GM18499 (cell line): ENCODE results near the gene PCSK1N.

Source experiments
- ATAC-seq: cut with Tn5 transposase; IDR thresholded peaks from one replicate; pipeline ENCODE4 v1.9.1; 2021; ENCODE audit warnings: moderate number of reproducible peaks; ENCODE audit not compliant: insufficient read depth, unreplicated experiment

PCSK1N gene

DNA sequence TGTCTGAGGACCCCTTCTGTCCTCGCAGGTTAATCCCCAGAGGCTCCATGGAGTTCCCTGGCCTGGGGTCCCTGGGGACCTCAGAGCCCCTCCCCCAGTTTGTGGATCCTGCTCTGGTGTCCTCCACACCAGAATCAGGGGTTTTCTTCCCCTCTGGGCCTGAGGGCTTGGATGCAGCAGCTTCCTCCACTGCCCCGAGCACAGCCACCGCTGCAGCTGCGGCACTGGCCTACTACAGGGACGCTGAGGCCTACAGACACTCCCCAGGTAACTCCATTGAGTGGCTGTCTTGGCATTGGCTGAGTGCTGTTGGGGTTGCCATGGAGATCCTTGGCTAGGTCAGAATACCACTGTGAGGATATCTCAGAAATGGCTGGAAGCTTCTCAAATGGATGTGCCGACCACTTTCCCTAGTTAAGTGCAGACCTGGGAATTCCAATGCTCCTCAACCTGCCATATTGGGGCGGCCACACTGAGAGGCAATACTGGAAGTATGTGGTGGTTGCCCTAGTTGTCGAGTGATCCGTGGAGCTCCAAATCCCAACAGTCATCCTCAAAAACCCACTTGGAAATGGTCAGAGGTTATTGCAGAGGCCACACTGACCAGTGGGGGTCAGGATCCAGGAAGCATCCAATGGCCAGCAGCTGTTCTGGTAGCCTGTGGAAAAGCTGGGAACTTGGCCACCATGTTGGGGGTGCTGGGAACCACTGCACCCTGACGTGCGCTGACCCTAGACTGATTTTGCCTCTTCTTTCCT lies 44.2 kb downstream of the PCSK1N start:
- no peak for ATAC-seq

DNA sequence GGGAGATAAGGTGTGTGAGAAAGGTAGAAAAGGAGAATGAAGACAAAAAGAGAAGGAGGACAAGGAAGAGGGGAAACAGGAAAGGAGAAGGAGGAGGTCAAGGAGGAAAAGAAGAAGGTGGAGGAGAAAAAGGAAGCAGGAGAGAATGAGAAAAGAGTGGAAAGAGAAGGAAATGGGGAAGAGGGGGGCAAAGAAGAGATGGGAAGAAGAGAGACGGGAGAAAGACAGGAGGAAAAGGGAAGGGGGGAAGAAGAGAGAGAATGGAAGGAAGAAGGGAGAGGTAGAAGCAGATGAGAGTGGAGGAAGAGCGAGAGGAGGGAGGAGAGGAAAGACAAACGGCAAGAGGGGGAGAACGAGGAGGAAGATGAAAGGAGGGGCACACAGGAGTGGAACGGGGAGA lies 44.9 kb downstream of the PCSK1N start:
- no peak for ATAC-seq

DNA sequence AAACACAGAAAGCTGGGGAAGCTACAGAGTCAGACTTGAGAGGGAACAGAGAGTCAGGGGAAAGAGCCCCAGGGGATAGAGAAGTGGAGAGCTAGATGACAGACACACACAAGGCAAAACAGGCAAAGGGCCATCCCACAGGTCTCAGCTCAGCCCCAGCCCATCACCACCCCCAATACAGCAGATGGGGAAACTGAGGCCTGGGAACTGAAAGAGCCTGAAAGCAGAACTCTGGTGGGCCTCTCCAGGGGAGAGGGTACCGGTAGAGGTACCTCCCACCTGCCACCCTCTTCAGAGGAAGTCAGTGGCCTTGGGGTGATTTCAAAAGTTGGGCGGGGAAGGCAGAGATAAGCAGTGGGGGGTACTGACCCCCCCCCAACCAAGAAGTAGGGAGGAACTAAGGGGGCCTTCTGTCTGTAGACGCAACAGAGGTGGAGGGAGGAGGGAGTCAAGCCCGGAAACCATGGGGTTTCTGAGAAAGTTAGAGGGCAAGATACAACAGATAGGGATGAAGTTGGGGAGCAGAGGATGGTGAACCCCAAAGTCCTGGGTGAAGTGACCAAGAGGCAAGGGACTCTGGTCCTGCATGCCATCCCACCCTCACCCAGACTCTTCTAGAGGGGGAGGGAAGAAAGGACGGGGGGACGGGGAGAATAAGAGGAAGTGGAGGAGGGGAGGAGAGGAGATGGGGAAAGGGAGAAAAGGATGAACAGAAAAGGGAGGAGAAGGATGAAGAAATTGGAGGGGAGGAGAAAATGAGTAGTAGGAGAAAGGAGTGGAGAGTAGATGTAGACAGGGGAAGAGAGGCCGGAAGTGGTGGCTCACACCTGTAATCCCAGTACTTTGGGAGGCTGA lies 45.8 kb downstream of the PCSK1N start:
- no peak for ATAC-seq

GRCh38 chrX:48787505-48788443 lies 47.6 kb downstream of the PCSK1N start:
- no peak for ATAC-seq

GRCh38 chrX:48786825-48787504 lies 48.4 kb downstream of the PCSK1N start:
- no peak for ATAC-seq

GRCh38 chrX:48786341-48786800 lies 49.0 kb downstream of the PCSK1N start, which contains the start of gene GATA1:
Gene GATA1 (plus strand): TSS chrX:48786590. CDS start chrX:48791110, 4,520 bp downstream.
- no peak for ATAC-seq

- ATAC-seq: no peak
Measured at GRCh38 chrX:48785540-48786214, 49.7 kb downstream of the PCSK1N start.

DNA sequence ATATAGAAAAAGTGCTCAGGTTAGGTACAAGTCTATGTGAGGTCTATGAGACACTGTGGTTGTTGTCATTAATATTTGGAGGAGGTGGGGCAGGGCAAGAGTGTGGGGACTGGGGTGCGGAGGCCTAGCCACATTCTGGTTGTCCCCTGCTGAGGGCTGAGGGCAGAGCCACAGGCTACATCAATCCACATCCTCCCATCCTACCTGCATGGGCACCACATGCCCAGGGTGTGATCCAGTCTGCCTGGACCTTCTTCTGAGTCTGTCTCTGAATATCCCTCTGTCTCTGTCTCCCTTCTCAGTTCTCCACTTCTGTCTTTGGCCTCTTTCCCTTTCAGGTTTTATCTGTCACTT lies 50.2 kb downstream of the PCSK1N start:
- ATAC-seq: no peak

DNA sequence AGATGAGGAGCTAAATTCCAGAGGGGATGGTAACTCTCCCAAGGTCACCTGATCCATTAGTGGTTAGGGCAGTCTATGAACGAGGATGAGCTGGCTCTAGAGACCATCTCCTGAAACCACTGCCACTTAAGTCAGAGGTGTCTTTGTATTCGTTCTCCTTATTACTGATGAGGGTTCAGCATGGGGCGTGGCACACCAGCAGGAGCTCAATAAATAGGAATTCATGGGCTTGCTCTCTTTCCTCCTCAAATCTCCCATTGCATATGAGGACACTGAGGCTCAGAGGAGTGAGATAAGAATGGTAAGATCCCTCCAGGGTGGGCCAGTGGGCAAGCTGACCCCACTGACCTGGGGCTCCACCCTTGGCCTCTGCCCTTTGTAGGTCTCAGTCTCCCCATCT lies 50.7 kb downstream of the PCSK1N start:
- ATAC-seq: no peak

DNA sequence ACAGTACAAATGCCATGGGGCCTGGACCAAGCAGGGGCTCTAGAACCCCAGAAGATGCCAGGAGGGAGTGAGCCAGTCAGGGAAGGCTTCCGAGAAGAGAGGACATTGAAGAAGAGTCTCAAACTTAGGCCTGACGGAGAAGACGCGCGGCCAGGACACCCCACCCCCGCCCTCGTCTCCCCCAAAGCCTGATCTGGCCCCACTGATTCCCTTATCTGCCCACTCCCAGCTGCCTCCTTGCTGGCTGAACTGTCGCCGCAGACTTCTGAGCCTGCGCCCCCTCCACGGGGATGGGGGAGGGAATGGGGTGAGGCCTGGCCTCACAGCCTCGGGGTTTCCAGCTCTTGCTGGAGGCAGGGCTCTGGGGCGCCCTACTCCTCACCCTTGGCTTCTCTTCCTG lies 52.6 kb downstream of the PCSK1N start:
- ATAC-seq: no peak

DNA sequence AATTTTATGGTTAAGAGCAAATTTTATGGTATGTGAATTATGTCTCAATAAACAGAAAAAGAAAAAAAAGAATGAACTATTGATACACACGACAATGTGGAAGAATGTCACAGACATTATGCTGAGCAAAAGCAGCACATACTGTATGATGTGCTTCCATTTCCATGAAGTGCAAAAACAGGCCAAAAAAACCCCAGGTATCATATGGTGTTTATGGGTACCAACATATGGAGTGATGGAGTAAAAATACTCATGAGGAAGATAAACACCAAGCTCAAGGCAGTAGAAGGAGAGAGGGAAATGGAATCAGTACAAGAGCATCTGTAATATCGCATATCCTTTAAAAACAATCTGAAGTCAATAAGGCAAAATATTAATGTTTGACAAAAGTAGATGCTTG lies 53.2 kb downstream of the PCSK1N start:
- no peak for ATAC-seq

DNA sequence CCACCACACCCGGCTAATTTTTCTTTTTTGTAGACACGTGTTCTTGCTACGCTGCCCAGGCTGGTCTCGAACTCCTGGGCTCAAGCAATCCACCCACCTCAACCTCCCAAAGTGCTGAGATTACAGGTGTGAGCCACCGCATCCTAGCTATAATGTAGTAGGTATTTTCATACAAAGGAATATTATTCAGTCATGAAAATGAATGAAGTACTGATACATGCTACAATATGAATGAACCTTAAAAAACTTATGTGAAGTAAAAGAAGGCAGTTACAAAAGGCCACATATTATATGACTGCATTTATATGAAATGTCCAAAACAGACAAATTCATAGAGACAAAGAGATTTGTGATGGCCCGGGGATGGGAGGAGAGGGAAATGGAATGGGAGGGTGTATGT lies 53.7 kb downstream of the PCSK1N start:
- ATAC-seq: no peak
